HEK293 (cell line): Measurements from ENCODE around the gene CST6.

Source experiments
- KLF8 ChIP-seq: fragments of 450-650 bp; formaldehyde crosslinking; IDR thresholded peaks from 2 replicates; pipeline ENCODE4 v1.5.1; 2016; ENCODE audit warnings: missing biosample characterization, missing genetic modification characterization
- MEIS1 ChIP-seq: sonication (generic); formaldehyde crosslinking; IDR thresholded peaks from 2 replicates; pipeline ENCODE4 v1.8.1; 2022; ENCODE audit warnings: missing genetic modification reagents, mild to moderate bottlenecking, borderline replicate concordance
- ZFP69B ChIP-seq: fragments of 450-650 bp; formaldehyde crosslinking; IDR thresholded peaks from 2 replicates; pipeline ENCODE4 v1.5.1; 2016; ENCODE audit warnings: missing biosample characterization, missing genetic modification characterization
- ZNF10 ChIP-seq: fragments of 450-650 bp; formaldehyde crosslinking; IDR thresholded peaks from 2 replicates; pipeline ENCODE4 v1.5.1; 2017; ENCODE audit warnings: missing biosample characterization, missing genetic modification characterization
- ZNF114 ChIP-seq: fragments of 450-650 bp; formaldehyde crosslinking; IDR thresholded peaks from 2 replicates; pipeline ENCODE4 v1.5.0; 2017; ENCODE audit warnings: missing biosample characterization, missing genetic modification characterization
- ZNF132 ChIP-seq: fragments of 450-650 bp; formaldehyde crosslinking; IDR thresholded peaks from 2 replicates; pipeline ENCODE4 v1.5.1; 2017; ENCODE audit warnings: missing biosample characterization, missing genetic modification characterization, borderline replicate concordance
- ZNF157 ChIP-seq: fragments of 450-650 bp; formaldehyde crosslinking; IDR thresholded peaks from 2 replicates; pipeline ENCODE4 v1.5.1; 2016; ENCODE audit warnings: missing biosample characterization, missing genetic modification characterization
- ZNF184 ChIP-seq: fragments of 450-650 bp; IDR thresholded peaks from 2 replicates; pipeline ENCODE4 v1.5.1; 2018; ENCODE audit warnings: missing biosample characterization, mild to moderate bottlenecking, missing genetic modification characterization
- ZNF37A ChIP-seq: fragments of 450-650 bp; IDR thresholded peaks from 2 replicates; pipeline ENCODE4 v1.5.1; 2018; ENCODE audit warnings: missing biosample characterization, missing genetic modification characterization
- ZNF433 ChIP-seq: fragments of 450-650 bp; formaldehyde crosslinking; IDR thresholded peaks from 2 replicates; pipeline ENCODE4 v1.5.1; 2016; ENCODE audit warnings: missing biosample characterization, missing genetic modification characterization, low read depth
- ZNF48 ChIP-seq: fragments of 450-650 bp; formaldehyde crosslinking; IDR thresholded peaks from 2 replicates; pipeline ENCODE4 v1.5.1; 2016; ENCODE audit warnings: missing biosample characterization, missing genetic modification characterization
- ZNF561 ChIP-seq: fragments of 450-650 bp; IDR thresholded peaks from 2 replicates; pipeline ENCODE4 v1.5.1; 2018; ENCODE audit warnings: missing biosample characterization, missing genetic modification characterization, borderline replicate concordance
- ZNF610 ChIP-seq: fragments of 450-650 bp; formaldehyde crosslinking; IDR thresholded peaks from 2 replicates; pipeline ENCODE4 v1.5.1; 2016; ENCODE audit warnings: missing biosample characterization, missing genetic modification characterization, borderline replicate concordance
- ZNF621 ChIP-seq: fragments of 450-650 bp; formaldehyde crosslinking; IDR thresholded peaks from 2 replicates; pipeline ENCODE4 v1.5.1; 2017; ENCODE audit warnings: missing biosample characterization, missing genetic modification characterization
- TF ChIP-seq, protein P1 (sequence below): fragments of 450-650 bp; formaldehyde crosslinking; IDR thresholded peaks from 2 replicates; pipeline ENCODE4 v1.5.1; 2017; ENCODE audit warnings: missing biosample characterization, missing genetic modification characterization
- TF ChIP-seq, protein P2 (sequence below): fragments of 450-650 bp; formaldehyde crosslinking; IDR thresholded peaks from 2 replicates; pipeline ENCODE4 v1.5.1; 2016; ENCODE audit warnings: missing biosample characterization, missing genetic modification characterization
- TF ChIP-seq, protein P3 (sequence below): fragments of 450-650 bp; formaldehyde crosslinking; IDR thresholded peaks from 2 replicates; pipeline ENCODE4 v1.5.1; 2016; ENCODE audit warnings: missing biosample characterization, missing genetic modification characterization, low read depth
- TF ChIP-seq, protein P4 (sequence below): fragments of 450-650 bp; formaldehyde crosslinking; IDR thresholded peaks from 2 replicates; pipeline ENCODE4 v1.5.1; 2016; ENCODE audit warnings: missing biosample characterization, missing genetic modification characterization, borderline replicate concordance
- TF ChIP-seq, protein P5 (sequence below): fragments of 450-650 bp; formaldehyde crosslinking; IDR thresholded peaks from 2 replicates; pipeline ENCODE4 v1.5.1; 2016; ENCODE audit warnings: missing biosample characterization, missing genetic modification characterization
- TF ChIP-seq, protein P6 (sequence below): fragments of 450-650 bp; formaldehyde crosslinking; IDR thresholded peaks from 2 replicates; pipeline ENCODE4 v1.5.1; 2016; ENCODE audit warnings: missing biosample characterization, missing genetic modification characterization
- TF ChIP-seq, protein P7 (sequence below): fragments of 450-650 bp; formaldehyde crosslinking; IDR thresholded peaks from 2 replicates; pipeline ENCODE4 v1.5.1; 2016; ENCODE audit warnings: missing biosample characterization, missing genetic modification characterization
- TF ChIP-seq, protein P8 (sequence below): fragments of 450-650 bp; IDR thresholded peaks from 2 replicates; pipeline ENCODE4 v1.5.1; 2018; ENCODE audit warnings: missing biosample characterization, mild to moderate bottlenecking, missing genetic modification characterization

The CST6 gene

DNA sequence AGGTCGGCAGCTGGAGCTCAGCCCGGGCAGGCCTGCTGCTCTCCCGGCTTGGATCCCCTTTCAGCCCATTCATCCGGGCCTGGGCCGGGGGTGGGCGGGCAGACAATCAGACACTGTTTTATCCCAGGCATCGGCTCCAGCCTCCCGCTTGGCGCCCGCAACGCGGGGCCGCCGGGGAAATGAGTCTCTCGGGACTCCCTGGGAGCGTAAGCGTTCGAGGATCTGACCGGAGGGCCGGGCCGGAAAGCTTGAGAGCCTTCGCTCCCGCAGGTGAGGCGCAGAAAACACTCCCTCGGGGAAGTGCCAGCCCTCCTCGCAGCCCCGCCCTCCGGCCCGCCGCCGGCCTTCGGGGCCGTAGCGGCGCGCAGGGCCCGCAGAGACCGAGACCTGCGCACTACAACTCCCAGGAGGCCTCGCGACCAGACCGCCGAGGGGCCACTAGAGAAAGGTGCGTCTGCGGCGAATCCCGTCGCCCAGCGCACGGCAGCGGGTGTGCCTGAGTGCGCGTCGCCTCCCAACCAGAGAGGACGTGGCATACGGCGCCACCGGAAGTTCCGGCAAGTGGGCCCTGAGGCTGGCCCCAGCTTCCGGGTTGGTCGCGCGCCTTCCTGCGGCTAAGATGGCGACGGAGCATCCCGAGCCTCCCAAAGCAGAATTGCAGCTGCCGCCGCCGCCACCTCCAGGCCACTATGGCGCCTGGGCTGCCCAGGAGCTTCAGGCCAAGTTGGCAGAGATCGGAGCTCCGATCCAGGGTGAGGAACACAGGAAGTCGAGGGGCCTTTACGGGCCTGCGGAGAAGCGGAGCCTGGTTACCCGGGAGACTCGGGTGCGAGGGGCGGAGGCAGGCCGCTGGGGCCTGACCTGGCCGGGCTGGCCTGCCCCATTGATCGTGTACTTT, 40.2 kb downstream of the CST6 start, which contains the start of gene SF3B2 (continued):
- TF ChIP-seq, protein P1, sequence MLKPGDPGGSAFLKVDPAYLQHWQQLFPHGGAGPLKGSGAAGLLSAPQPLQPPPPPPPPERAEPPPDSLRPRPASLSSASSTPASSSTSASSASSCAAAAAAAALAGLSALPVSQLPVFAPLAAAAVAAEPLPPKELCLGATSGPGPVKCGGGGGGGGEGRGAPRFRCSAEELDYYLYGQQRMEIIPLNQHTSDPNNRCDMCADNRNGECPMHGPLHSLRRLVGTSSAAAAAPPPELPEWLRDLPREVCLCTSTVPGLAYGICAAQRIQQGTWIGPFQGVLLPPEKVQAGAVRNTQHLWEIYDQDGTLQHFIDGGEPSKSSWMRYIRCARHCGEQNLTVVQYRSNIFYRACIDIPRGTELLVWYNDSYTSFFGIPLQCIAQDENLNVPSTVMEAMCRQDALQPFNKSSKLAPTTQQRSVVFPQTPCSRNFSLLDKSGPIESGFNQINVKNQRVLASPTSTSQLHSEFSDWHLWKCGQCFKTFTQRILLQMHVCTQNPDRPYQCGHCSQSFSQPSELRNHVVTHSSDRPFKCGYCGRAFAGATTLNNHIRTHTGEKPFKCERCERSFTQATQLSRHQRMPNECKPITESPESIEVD: no peak
- TF ChIP-seq, protein P2, sequence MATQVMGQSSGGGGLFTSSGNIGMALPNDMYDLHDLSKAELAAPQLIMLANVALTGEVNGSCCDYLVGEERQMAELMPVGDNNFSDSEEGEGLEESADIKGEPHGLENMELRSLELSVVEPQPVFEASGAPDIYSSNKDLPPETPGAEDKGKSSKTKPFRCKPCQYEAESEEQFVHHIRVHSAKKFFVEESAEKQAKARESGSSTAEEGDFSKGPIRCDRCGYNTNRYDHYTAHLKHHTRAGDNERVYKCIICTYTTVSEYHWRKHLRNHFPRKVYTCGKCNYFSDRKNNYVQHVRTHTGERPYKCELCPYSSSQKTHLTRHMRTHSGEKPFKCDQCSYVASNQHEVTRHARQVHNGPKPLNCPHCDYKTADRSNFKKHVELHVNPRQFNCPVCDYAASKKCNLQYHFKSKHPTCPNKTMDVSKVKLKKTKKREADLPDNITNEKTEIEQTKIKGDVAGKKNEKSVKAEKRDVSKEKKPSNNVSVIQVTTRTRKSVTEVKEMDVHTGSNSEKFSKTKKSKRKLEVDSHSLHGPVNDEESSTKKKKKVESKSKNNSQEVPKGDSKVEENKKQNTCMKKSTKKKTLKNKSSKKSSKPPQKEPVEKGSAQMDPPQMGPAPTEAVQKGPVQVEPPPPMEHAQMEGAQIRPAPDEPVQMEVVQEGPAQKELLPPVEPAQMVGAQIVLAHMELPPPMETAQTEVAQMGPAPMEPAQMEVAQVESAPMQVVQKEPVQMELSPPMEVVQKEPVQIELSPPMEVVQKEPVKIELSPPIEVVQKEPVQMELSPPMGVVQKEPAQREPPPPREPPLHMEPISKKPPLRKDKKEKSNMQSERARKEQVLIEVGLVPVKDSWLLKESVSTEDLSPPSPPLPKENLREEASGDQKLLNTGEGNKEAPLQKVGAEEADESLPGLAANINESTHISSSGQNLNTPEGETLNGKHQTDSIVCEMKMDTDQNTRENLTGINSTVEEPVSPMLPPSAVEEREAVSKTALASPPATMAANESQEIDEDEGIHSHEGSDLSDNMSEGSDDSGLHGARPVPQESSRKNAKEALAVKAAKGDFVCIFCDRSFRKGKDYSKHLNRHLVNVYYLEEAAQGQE (tag by site-specific recombination): no peak
- TF ChIP-seq ZNF433 (tag by site-specific recombination) (no peak), ZNF48 (tag by site-specific recombination) (no peak), ZNF610 (tag by site-specific recombination) (no peak; the same call in 1 of the 2 replicates), ZFP69B (tag by site-specific recombination) (peak; percentile 51; the same call in 1 of the 2 replicates), ZNF37A (tag by site-specific recombination) (peak; percentile 75), ZNF114 (no peak), ZNF184 (0 out of 2 replicates have a peak, but pooled peaks have one; percentile 15), ZNF561 (tag by site-specific recombination) (no peak; the same call in 1 of the 2 replicates), ZNF132 (tag by site-specific recombination) (no peak), ZNF157 (tag by site-specific recombination) (no peak), MEIS1 (no peak), ZNF10 (tag by site-specific recombination) (no peak), KLF8 (tag by site-specific recombination) (peak; percentile 59; the same call in 1 of the 2 replicates), ZNF621 (tag by site-specific recombination) (no peak)
- TF ChIP-seq, protein P3, sequence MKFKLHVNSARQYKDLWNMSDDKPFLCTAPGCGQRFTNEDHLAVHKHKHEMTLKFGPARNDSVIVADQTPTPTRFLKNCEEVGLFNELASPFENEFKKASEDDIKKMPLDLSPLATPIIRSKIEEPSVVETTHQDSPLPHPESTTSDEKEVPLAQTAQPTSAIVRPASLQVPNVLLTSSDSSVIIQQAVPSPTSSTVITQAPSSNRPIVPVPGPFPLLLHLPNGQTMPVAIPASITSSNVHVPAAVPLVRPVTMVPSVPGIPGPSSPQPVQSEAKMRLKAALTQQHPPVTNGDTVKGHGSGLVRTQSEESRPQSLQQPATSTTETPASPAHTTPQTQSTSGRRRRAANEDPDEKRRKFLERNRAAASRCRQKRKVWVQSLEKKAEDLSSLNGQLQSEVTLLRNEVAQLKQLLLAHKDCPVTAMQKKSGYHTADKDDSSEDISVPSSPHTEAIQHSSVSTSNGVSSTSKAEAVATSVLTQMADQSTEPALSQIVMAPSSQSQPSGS (tag by site-specific recombination): no peak
- TF ChIP-seq, protein P4, sequence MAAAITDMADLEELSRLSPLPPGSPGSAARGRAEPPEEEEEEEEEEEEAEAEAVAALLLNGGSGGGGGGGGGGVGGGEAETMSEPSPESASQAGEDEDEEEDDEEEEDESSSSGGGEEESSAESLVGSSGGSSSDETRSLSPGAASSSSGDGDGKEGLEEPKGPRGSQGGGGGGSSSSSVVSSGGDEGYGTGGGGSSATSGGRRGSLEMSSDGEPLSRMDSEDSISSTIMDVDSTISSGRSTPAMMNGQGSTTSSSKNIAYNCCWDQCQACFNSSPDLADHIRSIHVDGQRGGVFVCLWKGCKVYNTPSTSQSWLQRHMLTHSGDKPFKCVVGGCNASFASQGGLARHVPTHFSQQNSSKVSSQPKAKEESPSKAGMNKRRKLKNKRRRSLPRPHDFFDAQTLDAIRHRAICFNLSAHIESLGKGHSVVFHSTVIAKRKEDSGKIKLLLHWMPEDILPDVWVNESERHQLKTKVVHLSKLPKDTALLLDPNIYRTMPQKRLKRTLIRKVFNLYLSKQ (tag by site-specific recombination): no peak
- TF ChIP-seq, protein P5, sequence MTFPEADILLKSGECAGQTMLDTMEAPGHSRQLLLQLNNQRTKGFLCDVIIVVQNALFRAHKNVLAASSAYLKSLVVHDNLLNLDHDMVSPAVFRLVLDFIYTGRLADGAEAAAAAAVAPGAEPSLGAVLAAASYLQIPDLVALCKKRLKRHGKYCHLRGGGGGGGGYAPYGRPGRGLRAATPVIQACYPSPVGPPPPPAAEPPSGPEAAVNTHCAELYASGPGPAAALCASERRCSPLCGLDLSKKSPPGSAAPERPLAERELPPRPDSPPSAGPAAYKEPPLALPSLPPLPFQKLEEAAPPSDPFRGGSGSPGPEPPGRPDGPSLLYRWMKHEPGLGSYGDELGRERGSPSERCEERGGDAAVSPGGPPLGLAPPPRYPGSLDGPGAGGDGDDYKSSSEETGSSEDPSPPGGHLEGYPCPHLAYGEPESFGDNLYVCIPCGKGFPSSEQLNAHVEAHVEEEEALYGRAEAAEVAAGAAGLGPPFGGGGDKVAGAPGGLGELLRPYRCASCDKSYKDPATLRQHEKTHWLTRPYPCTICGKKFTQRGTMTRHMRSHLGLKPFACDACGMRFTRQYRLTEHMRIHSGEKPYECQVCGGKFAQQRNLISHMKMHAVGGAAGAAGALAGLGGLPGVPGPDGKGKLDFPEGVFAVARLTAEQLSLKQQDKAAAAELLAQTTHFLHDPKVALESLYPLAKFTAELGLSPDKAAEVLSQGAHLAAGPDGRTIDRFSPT (tag by site-specific recombination): no peak
- TF ChIP-seq, protein P6, sequence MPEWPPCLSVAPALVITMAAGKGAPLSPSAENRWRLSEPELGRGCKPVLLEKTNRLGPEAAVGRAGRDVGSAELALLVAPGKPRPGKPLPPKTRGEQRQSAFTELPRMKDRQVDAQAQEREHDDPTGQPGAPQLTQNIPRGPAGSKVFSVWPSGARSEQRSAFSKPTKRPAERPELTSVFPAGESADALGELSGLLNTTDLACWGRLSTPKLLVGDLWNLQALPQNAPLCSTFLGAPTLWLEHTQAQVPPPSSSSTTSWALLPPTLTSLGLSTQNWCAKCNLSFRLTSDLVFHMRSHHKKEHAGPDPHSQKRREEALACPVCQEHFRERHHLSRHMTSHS (tag by site-specific recombination): no peak
- TF ChIP-seq, protein P7, sequence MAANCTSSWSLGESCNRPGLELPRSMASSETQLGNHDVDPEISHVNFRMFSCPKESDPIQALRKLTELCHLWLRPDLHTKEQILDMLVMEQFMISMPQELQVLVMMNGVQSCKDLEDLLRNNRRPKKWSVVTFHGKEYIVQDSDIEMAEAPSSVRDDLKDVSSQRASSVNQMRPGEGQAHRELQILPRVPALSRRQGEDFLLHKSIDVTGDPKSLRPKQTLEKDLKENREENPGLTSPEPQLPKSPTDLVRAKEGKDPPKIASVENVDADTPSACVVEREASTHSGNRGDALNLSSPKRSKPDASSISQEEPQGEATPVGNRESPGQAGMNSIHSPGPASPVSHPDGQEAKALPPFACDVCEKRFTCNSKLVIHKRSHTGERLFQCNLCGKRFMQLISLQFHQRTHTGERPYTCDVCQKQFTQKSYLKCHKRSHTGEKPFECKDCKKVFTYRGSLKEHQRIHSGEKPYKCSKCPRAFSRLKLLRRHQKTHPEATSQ: no peak
- TF ChIP-seq, protein P8, sequence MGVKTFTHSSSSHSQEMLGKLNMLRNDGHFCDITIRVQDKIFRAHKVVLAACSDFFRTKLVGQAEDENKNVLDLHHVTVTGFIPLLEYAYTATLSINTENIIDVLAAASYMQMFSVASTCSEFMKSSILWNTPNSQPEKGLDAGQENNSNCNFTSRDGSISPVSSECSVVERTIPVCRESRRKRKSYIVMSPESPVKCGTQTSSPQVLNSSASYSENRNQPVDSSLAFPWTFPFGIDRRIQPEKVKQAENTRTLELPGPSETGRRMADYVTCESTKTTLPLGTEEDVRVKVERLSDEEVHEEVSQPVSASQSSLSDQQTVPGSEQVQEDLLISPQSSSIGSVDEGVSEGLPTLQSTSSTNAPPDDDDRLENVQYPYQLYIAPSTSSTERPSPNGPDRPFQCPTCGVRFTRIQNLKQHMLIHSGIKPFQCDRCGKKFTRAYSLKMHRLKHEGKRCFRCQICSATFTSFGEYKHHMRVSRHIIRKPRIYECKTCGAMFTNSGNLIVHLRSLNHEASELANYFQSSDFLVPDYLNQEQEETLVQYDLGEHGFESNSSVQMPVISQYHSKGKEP (tag by site-specific recombination): no peak
